PC-3 (cell line): ENCODE results near the gene EPGN.

Experiments
- EZH2 ChIP-seq: fragments of 300-600 bp; sonication (generic); IDR thresholded peaks from one replicate; pipeline ENCODE4 v1.6.1; 2017; ENCODE audit warnings: antibody characterized with exemption, mild to moderate bottlenecking, low read length; ENCODE audit not compliant: unreplicated experiment
- TF ChIP-seq, protein P1 (sequence below): fragments of 300-600 bp; sonication (generic); conservative IDR thresholded peaks from 2 replicates; pipeline ENCODE4 v1.5.1; 2017; ENCODE audit warnings: antibody characterized with exemption, low read depth, mild to moderate bottlenecking, low read length

- TF ChIP-seq, protein P1, sequence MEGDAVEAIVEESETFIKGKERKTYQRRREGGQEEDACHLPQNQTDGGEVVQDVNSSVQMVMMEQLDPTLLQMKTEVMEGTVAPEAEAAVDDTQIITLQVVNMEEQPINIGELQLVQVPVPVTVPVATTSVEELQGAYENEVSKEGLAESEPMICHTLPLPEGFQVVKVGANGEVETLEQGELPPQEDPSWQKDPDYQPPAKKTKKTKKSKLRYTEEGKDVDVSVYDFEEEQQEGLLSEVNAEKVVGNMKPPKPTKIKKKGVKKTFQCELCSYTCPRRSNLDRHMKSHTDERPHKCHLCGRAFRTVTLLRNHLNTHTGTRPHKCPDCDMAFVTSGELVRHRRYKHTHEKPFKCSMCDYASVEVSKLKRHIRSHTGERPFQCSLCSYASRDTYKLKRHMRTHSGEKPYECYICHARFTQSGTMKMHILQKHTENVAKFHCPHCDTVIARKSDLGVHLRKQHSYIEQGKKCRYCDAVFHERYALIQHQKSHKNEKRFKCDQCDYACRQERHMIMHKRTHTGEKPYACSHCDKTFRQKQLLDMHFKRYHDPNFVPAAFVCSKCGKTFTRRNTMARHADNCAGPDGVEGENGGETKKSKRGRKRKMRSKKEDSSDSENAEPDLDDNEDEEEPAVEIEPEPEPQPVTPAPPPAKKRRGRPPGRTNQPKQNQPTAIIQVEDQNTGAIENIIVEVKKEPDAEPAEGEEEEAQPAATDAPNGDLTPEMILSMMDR: no peak
- TF ChIP-seq EZH2: no peak
Measured at GRCh38 chr4:74304095-74304625, 4.1 kb upstream of the EPGN start.
